ENCODE results near the gene ARFGEF2.

DNA sequence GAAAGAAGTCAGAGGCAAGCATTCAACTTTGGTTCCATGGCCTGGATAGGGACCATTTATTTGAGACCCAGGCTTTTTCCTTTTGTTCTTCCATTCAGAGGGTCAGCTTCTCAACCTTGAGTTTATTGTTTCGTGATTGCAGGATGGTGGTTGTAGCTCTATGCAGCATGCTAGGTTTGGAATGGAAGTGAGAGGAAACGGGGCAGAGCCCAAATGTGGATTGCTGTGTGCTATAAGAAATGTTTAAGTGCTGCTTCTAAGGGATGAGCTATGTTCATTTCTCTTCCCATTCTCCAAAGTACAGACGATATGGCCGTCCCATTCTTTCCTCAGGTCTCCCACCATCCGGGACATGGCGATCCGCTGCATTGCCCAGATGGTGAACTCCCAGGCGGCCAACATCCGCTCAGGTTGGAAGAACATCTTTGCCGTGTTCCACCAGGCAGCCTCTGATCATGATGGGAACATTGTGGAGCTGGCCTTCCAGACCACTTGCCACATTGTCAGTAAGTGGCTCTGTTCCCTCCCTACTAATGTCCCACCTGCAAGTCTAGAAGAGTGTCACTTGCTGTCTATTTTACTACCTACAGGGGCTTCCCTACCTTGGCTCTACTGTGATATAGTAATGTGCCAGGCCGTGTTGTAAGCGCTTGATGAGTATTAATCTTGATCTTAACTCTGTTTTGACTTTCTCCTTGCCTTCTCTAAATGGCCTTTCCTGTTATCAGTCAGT lies 88.6 kb downstream of the ARFGEF2 start:
- TF ChIP-seq, protein P1, sequence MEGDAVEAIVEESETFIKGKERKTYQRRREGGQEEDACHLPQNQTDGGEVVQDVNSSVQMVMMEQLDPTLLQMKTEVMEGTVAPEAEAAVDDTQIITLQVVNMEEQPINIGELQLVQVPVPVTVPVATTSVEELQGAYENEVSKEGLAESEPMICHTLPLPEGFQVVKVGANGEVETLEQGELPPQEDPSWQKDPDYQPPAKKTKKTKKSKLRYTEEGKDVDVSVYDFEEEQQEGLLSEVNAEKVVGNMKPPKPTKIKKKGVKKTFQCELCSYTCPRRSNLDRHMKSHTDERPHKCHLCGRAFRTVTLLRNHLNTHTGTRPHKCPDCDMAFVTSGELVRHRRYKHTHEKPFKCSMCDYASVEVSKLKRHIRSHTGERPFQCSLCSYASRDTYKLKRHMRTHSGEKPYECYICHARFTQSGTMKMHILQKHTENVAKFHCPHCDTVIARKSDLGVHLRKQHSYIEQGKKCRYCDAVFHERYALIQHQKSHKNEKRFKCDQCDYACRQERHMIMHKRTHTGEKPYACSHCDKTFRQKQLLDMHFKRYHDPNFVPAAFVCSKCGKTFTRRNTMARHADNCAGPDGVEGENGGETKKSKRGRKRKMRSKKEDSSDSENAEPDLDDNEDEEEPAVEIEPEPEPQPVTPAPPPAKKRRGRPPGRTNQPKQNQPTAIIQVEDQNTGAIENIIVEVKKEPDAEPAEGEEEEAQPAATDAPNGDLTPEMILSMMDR (IDR thresholded peaks at IDR 0.05): no peak
- TF ChIP-seq POLR2AphosphoS5 (IDR thresholded peaks at IDR 0.05) (no peak), POLR2A (IDR thresholded peaks at IDR 0.05) (no peak)

Data from stomach (tissue), 4 donors.